Muscle layer of colon (tissue), 2 donors: ENCODE results near the gene CAMSAP1.

Experiments
- H3K27ac ChIP-seq: one replicate; pipeline ENCODE4 v1.7.0; 2013; ENCODE audit warnings: low read depth, mild to moderate bottlenecking, low read length, moderate library complexity
- H3K27me3 ChIP-seq, 2 donors: one replicate each; pipeline ENCODE4 v1.7.0; 2013; ENCODE audit warnings: low read length in 2 of 2, mild to moderate bottlenecking in 2 of 2; ENCODE audit not compliant: insufficient read depth in 2 of 2, control insufficient read depth in 1 of 2
- H3K36me3 ChIP-seq: one replicate; pipeline ENCODE4 v1.7.0; 2013; ENCODE audit warnings: mild to moderate bottlenecking, low read length; ENCODE audit not compliant: insufficient read depth
- H3K4me1 ChIP-seq: one replicate; pipeline ENCODE4 v1.7.0; 2013; ENCODE audit warnings: mild to moderate bottlenecking, low read length; ENCODE audit not compliant: insufficient read depth
- H3K4me3 ChIP-seq, 2 donors: one replicate each; pipeline ENCODE4 v1.7.0; 2013; ENCODE audit warnings: low read length in 2 of 2, low read depth in 1 of 2, mild to moderate bottlenecking in 1 of 2, moderate library complexity in 1 of 2
- H3K9ac ChIP-seq: one replicate; pipeline ENCODE4 v1.7.0; 2013; ENCODE audit warnings: low read length
- H3K9me3 ChIP-seq: one replicate; pipeline ENCODE4 v1.7.0; 2013; ENCODE audit warnings: mild to moderate bottlenecking, low read length
- donor health status: abdominal sarcoma.
- donor health status: Adenocarcinoma of cecum.

The CAMSAP1 gene

DNA sequence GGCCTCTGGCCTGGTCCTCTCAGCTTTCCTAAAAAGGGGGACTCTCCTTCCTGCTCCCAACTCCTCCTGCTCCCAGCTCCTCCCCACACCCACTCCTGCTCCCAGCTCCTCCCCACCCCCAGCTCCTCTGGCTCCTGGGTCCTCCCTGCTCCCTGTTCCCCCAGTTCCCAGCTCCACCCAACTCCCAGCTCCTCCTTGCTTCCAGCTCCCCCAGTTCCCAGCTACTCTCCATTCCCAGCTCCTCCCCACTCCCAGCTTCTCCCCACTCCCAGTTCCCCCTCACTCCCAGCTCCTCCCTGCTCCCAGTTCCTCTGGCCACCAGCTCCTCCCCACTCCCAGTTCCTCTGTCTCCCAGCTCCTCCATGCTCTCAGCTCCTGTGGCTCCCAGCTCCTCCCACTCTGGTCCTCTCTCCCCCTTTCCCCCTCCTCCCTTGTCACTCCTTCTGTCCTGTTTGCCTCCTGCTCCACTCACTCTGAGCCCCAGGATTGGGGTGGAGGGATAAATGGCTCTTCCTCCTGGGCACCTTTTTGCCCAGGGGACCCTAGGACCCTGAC is 129.6 kb downstream of the CAMSAP1 start:
- Histone ChIP-seq H3K4me1 (no peaks in the 10 kb centered on the region), H3K4me3 (no peak overlapping the region), H3K9me3 (no peaks in the 10 kb centered on the region), H3K27me3 (peaks cover 0 to 6% of the 10 kb centered on the region in 2 donors), H3K27ac (no peak overlapping the region), H3K9ac (no peak overlapping the region), H3K36me3 (no peaks in the 10 kb centered on the region)

DNA sequence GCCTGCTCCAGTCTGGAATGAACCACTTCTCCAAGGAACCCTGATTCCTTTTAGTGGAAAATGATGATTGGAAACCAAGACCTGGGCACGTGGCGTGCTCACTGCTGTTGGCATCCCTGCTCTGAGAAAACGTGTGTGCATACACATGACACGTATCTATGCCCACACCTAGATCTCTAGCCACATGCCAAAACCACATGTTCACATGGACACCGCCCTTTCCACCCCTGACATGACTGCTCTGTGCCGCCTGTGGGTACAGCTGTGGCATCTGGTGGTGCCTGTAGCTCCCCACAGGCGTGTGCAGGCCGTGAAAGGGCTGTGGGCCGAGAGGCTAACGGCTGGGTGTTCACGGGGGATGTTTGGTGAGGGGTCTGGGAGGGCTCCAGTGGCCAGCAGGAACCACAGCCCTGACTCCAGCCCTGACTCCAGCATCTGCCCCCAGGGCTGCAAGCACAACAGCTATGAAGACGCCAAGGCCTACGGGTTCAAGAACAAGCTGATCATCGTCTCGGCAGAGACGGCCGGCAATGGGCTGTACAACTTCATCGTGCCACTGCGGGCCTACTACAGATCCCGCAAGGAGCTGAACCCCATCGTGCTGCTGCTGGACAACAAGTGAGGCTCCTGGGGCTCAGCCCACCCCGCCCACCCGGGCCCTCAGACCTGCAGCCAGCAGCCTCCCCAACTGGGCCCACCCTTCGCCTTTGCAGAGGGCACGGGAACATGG is 130.3 kb downstream of the CAMSAP1 start:
- Histone ChIP-seq H3K9ac (no peak overlapping the region), H3K9me3 (no peaks in the 10 kb centered on the region), H3K27ac (no peak overlapping the region), H3K36me3 (no peaks in the 10 kb centered on the region), H3K4me1 (no peaks in the 10 kb centered on the region), H3K4me3 (no peak overlapping the region), H3K27me3 (peaks cover 0 to 12% of the 10 kb centered on the region in 2 donors)

DNA sequence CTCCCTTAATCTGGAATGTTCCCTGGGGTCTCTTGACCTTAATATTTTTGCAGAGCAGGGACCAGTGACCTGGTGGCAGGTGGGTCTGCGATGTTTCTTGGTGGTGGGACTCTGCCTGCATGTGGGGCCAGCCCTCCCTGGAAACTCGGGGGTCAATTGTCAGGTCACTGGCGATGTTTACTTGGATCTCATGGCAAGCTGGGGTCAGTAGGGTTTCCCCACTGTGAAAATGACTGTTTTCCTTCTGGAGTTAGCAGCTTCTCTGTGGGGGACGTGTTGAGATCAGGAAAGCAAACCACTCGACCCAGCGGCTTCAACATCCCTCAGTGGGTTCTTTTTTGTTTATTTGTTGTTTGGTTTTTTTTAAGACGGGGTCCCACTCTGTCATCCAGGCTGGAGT is 131.4 kb downstream of the CAMSAP1 start:
- no peaks in the 10 kb centered on the region for H3K4me1 ChIP-seq
- no peak overlapping the region for H3K4me3 ChIP-seq
- no peaks in the 10 kb centered on the region for H3K9me3 ChIP-seq
- no peak overlapping the region for H3K9ac ChIP-seq
- peaks cover 0 to 20% of the 10 kb centered on the region in 2 donors for H3K27me3 ChIP-seq
- no peaks in the 10 kb centered on the region for H3K36me3 ChIP-seq
- no peak overlapping the region for H3K27ac ChIP-seq

DNA sequence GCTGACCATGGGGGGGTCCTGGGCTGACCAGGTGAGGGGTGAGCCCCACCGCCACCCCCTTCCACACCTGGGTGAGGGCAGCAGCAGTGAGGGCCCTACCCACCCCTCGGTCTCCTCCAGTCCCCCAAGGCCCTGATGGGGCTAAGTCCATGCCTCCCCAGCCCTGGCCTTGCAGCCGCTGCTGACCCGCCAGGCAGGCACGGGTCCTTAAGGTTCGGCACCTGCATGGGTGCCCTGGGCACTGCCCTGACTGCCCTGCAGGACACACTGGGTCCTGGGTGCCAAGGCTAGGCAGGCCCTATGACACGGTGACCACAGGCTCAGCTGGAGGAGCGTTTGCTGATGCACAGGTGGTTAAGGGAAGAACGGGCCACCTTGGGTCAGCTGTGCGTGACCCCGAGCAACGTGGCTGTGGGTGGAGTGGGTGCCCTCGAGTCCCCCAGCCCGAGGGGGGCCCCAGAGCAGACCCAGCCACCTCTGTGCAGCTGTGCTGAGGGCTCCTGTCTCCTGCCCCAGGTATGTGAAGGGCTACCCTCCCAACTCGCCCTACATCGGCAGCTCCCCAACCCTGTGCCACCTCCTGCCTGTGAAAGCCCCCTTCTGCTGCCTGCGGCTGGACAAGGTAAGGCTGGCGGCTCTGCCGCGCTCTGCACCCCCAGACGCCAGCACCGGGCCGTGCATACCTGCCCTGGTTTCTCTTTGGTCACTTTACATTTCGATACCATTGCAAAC is 132.4 kb downstream of the CAMSAP1 start:
- H3K36me3 ChIP-seq = no peaks in the 10 kb centered on the region
- peaks cover 0 to 24% of the 10 kb centered on the region in 2 donors for H3K27me3 ChIP-seq
- H3K27ac ChIP-seq = no peak overlapping the region
- no peaks in the 10 kb centered on the region for H3K9me3 ChIP-seq
- H3K4me3 ChIP-seq = no peak overlapping the region
- H3K9ac ChIP-seq = no peak overlapping the region
- H3K4me1 ChIP-seq = no peaks in the 10 kb centered on the region

DNA sequence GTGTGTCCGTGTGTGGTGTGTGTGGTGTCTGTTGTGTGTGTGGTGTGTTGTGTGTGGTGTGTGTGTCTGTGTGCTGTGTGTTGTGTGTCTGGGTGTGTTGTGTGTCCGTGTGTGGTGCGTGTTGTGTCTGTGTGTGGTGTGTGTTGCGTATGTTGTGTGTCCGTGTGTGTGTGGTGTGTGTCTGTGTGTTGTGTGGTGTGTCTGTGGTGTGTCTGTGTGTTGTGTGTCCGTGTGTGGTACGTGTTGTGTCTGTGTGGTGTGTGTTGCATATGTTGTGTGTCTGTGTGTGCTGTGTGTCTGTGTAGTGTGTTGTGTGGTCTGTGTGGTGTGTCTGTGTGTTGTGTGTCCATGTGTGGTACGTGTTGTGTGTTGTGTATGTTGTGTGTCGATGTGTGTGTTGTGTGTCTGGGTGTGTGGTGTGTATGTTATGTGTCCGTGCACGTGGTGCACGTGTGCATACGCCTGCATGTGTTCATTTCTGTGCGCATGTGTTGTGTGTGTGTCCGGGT is 133.1 kb downstream of the CAMSAP1 start:
- H3K9me3 ChIP-seq = no peaks in the 10 kb centered on the region
- H3K27me3 ChIP-seq = peaks cover 0 to 24% of the 10 kb centered on the region in 2 donors
- H3K36me3 ChIP-seq = no peaks in the 10 kb centered on the region
- no peaks in the 10 kb centered on the region for H3K4me1 ChIP-seq
- no peak overlapping the region for H3K4me3 ChIP-seq
- H3K9ac ChIP-seq = no peak overlapping the region
- H3K27ac ChIP-seq = no peak overlapping the region

DNA sequence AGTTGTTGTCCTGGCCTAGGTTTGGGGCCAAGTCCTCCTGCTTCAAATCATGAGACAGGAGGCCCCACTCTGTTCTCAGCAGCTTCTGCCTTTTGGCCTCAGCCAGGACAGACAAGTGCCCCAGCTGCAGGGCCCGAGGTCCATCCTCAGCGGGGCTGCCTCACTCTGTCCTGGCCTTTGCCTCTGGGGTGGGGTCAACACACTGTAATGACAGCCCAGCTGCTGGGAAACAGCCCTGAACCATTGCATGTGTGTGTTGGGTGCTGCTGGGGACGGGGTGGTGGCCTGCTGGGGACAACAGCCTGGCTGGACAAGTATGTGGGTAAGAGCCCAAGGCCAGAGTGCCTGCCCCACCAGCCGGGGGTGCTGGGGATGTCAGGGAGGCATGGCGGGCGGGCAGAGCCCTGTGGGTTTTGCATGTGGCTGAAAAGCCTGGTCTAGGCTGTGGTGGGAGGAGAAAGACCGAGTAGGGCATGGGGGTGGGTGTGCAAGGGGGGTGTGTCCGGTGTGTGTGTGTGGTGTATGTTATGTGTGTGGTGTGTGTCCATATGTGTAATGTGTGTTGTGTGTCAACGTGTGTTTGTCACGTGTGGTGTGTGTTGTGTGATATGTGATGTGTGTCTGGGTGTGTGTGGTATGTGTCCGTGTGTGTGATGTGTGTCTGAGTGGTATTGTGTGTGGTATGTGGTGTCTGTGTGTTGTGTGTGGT is 133.7 kb downstream of the CAMSAP1 start:
- Histone ChIP-seq H3K4me3 (no peak overlapping the region), H3K27ac (no peak overlapping the region), H3K9ac (no peak overlapping the region), H3K9me3 (no peaks in the 10 kb centered on the region), H3K4me1 (no peaks in the 10 kb centered on the region), H3K27me3 (peaks cover 0 to 24% of the 10 kb centered on the region in 2 donors), H3K36me3 (no peaks in the 10 kb centered on the region)

DNA sequence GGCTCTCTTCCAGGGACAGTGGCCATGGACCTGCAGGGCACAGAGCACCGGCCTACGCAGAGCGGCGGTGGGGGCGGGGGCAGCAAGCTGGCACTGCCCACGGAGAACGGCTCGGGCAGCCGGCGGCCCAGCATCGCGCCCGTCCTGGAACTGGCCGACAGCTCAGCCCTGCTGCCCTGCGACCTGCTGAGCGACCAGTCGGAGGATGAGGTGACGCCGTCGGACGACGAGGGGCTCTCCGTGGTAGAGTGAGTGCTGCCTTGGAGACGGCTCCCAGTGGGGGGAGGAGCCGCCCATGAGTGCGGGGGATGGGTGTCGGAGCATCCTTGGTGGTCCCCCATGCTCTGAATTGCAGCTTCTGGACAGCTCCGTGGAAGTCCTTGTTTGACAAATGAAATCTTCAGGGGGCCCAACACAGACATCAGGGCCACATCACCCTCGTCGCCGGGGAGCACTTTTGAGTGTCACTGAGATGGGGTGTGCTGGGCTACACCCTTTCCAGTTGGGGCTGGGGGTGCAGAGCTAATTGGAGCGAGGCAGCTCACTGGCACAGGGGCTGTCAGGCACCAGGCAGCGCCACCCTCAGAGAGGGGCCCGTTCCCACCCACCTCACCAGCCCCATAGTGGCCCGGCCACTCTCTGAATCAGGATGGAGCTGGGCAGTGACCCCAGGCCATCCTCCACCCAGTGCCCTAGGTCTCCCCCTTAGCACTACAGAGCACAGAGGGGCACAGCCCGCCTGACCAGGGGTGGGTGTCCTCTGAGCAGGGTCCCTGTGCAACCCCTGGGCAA is 134.4 kb downstream of the CAMSAP1 start:
- no peak overlapping the region for H3K9ac ChIP-seq
- H3K27me3 ChIP-seq = peaks cover 0 to 24% of the 10 kb centered on the region in 2 donors
- no peak overlapping the region for H3K27ac ChIP-seq

DNA sequence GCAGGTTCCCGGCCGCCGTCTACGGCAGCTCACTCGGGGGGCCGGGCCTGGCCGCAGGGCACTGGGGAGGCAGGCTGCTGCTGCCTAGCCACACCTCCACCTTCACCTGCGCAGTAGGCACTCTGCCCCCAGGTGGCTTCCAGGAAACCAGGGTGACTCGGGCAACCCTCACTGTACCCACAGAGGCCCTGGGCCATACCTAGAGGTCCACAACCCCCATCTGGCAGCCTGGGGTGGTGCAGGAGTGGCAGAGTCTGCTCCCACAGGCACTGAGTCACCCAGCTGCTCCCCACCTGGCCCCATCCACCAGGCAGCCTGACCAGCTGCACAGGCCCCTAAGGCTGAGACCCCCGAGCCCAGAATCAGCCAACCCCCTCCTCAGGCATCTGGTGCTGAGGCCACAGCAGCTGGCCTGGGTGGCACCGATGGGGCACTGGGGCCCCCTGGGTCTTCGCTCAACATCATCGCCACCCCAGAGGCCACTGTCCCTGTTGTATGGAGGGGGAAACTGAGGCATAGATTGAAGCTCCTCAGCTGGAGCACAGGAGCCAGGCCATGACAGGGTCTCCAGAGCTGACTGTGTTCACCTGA is 135.2 kb downstream of the CAMSAP1 start:
- no peak overlapping the region for H3K4me3 ChIP-seq
- no peak overlapping the region for H3K27ac ChIP-seq
- no peaks in the 10 kb centered on the region for H3K36me3 ChIP-seq
- no peak overlapping the region for H3K9ac ChIP-seq
- no peaks in the 10 kb centered on the region for H3K4me1 ChIP-seq
- H3K9me3 ChIP-seq = no peaks in the 10 kb centered on the region
- peaks cover 0 to 24% of the 10 kb centered on the region in 2 donors for H3K27me3 ChIP-seq

More for the DNA sequence above, 134.4 kb downstream of the CAMSAP1 start:
- Histone ChIP-seq H3K9me3 (no peaks in the 10 kb centered on the region), H3K4me3 (no peak overlapping the region), H3K36me3 (no peaks in the 10 kb centered on the region), H3K4me1 (no peaks in the 10 kb centered on the region)

DNA sequence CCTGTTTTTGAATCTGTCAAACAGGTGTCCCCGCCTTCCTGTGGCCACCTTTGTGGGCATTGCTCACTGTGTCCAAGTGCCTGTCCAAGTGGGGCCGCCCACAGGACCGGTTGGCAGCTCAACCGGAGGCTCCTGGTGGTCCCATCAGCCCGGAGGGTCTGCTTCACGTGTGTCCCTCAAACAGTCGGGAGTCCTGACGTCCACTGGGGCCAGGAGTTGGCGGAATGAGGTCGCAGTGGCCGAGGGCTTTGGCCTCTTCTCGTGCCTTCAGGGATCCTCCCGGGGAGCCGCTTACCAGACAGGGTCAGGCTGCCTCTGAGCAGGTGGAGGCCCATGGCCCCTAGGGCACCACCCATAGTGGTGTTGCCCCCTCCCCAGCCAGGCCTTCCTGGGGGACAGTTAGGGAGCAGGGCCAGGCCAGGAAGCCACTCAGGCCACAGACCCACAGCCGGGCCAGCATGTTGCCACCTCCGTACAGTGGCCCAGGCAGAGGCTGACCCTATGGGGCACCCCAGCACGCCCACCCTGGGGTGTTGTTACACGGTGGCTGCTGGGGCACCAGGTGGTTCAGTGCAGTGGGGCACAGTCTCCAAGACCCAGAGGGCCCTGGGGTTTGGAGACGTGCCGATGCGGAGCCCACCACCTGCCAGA is 135.8 kb downstream of the CAMSAP1 start:
- H3K27me3 ChIP-seq = peaks cover 0 to 24% of the 10 kb centered on the region in 2 donors
- no peak overlapping the region for H3K27ac ChIP-seq
- H3K9me3 ChIP-seq = no peaks in the 10 kb centered on the region
- H3K36me3 ChIP-seq = no peaks in the 10 kb centered on the region
- H3K4me1 ChIP-seq = no peaks in the 10 kb centered on the region
- H3K4me3 ChIP-seq = no peak overlapping the region
- H3K9ac ChIP-seq = no peak overlapping the region

DNA sequence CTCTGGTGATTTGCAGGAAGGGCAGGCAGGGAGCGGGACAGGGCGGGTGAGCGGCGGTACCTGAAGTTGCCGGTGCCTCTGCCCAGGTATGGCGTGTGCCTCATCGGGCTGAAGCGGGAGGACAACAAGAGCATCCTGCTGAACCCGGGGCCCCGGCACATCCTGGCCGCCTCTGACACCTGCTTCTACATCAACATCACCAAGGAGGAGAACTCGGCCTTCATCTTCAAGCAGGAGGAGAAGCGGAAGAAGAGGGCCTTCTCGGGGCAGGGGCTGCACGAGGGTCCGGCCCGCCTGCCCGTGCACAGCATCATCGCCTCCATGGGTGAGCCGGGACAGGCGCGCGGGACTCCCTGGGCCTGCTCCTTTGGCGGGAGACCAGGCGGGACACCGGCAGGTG is 136.6 kb downstream of the CAMSAP1 start:
- no peak overlapping the region for H3K4me3 ChIP-seq
- peaks cover 0 to 24% of the 10 kb centered on the region in 2 donors for H3K27me3 ChIP-seq
- no peaks in the 10 kb centered on the region for H3K9me3 ChIP-seq
- H3K27ac ChIP-seq = no peak overlapping the region
- no peak overlapping the region for H3K9ac ChIP-seq
- H3K4me1 ChIP-seq = no peaks in the 10 kb centered on the region
- H3K36me3 ChIP-seq = no peaks in the 10 kb centered on the region
